Spleen (tissue), 7 donors: ENCODE results near the gene NAA40.

Source experiments
- POLR2A ChIP-seq, 3 donors: fragments of 450-650 bp; IDR thresholded peaks; one replicate each; pipeline ENCODE4 v1.5.1; 2017; ENCODE audit warnings: antibody characterized with exemption in 3 of 3, mild to moderate bottlenecking in 1 of 3
- POLR2AphosphoS5 ChIP-seq, 3 donors: sonication (generic); formaldehyde crosslinking; IDR thresholded peaks; one replicate each; pipeline ENCODE4 v1.5.1; 2017; ENCODE audit warnings: antibody characterized with exemption in 3 of 3
- TF ChIP-seq, protein P1 (sequence below), 11 experiments: fragments of 200-600 bp in 7 of 11; fragments of 450-650 bp in 4 of 11; sonication (generic) in 4 of 11; IDR thresholded peaks in 8 of 11; conservative IDR thresholded peaks in 3 of 11; 1 replicate in 7 of 11; 2 replicates in 4 of 11; pipeline versions ENCODE4 v1.4.0 to v1.8.0; 2016 to 2021; ENCODE audit warnings: antibody characterized with exemption in 11 of 11, inconsistent platforms in 4 of 11, mild to moderate bottlenecking in 1 of 11
- donor health status: DM: no; HTN: no; CAD: no; lungs with moderate emphysema.
- donor health status: DM: no; HTN: no; CAD: no.
- donor health status: DM: no; HTN: no; CAD: no.

DNA sequence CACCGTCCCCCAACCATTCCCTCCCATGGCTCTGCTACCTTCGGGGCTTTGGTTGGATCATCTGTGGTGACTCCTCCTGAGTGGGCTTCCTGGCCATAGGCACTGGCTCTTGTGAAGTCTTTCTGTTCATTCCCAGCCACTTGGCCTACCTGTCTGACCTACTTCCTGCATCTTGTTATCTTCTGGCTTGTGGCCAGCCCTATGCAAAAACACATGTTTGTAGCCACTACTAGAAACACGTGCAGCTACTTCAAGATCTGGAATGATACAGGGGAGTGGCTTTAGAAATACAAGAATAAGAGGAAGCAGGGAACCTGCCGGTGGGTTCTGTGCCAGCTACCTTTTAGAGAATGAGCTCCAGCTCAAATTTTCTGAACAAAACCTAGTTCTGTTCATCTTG is 42.7 kb upstream of the NAA40 start:
- TF ChIP-seq POLR2A (IDR thresholded peaks at IDR 0.05) (no peak), POLR2AphosphoS5 (IDR thresholded peaks at IDR 0.05) (no peak)
- TF ChIP-seq, protein P1, sequence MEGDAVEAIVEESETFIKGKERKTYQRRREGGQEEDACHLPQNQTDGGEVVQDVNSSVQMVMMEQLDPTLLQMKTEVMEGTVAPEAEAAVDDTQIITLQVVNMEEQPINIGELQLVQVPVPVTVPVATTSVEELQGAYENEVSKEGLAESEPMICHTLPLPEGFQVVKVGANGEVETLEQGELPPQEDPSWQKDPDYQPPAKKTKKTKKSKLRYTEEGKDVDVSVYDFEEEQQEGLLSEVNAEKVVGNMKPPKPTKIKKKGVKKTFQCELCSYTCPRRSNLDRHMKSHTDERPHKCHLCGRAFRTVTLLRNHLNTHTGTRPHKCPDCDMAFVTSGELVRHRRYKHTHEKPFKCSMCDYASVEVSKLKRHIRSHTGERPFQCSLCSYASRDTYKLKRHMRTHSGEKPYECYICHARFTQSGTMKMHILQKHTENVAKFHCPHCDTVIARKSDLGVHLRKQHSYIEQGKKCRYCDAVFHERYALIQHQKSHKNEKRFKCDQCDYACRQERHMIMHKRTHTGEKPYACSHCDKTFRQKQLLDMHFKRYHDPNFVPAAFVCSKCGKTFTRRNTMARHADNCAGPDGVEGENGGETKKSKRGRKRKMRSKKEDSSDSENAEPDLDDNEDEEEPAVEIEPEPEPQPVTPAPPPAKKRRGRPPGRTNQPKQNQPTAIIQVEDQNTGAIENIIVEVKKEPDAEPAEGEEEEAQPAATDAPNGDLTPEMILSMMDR (IDR thresholded peaks at IDR 0.05 in 8 of 11, conservative IDR thresholded peaks at IDR 0.05 in 3 of 11): no peak
